GM12875 (cell line): ENCODE data around the gene ARNT2.

Source experiments
- H3K4me3 ChIP-seq: one replicate; pipeline ENCODE4 v1.5.1; 2011; ENCODE audit warnings: low read depth, low read length, control low read depth
- CTCF ChIP-seq: IDR thresholded peaks from 2 replicates; pipeline ENCODE4 v1.5.1; 2011; ENCODE audit warnings: low read depth, mild to moderate bottlenecking, control low read depth, inconsistent platforms, low read length, moderate library complexity, borderline replicate concordance; ENCODE audit not compliant: insufficient read depth

ARNT2 gene

DNA sequence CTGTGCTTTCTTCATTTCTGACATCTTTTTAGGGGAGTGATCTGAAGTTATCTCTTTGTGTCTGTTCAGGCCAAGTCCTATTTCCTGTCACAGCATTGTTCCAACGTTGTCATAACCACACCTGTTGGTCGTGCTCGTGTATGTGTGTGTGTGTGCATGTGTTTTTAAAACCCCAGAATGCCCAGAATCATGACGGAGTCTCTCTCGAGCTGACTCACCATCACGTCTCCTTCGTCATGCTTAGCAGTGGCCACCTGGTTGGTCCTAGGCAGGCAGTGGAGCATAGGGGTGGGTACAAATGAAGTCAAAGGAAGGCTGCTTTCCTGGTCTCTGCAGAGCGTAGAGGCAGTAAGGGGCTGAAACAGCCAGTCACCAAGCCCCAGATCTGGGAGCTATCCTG lies 164.1 kb downstream of the ARNT2 start:
- no peak overlapping the region for H3K4me3 ChIP-seq
- TF ChIP-seq CTCF, result no peak

DNA sequence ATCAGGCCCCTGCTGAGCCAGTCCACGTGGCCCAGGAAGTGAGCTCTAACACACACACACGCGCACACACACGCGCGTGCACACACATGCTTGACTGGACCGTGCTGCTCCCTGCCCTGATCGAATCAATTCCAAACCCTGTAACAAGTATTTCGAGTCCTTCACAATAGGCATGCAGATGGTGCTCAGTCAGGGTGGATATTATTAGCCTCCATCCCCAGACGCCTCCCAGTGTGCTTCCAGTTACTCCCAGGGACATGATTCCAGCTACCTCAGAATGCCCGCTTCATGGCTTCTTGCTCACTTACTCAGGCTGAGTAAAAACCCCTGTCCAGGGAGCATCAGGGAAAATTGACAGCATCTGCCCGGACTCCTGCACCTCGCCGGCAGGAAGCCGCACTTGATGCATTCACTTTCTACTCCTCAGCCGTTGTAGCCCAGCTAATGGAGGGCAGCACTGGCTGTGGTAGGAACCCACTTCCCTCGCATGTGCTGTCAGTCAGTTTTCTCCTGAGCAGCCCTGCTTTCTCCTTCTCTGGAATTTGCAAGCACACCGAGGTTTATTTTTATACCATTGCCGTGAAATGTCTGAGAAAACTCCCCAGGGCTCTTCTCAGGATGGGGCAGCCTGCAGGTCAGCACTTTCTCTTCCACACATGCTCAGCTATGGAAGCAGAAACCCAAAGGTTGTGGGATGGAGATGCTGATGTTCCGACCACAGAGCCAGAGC lies 164.9 kb downstream of the ARNT2 start:
- H3K4me3 ChIP-seq, result no peak overlapping the region
- no peak for TF ChIP-seq CTCF

GRCh38 chr15:80569656-80570055 lies 165.5 kb downstream of the ARNT2 start:
- no peak for TF ChIP-seq CTCF
- no peak overlapping the region for H3K4me3 ChIP-seq

DNA sequence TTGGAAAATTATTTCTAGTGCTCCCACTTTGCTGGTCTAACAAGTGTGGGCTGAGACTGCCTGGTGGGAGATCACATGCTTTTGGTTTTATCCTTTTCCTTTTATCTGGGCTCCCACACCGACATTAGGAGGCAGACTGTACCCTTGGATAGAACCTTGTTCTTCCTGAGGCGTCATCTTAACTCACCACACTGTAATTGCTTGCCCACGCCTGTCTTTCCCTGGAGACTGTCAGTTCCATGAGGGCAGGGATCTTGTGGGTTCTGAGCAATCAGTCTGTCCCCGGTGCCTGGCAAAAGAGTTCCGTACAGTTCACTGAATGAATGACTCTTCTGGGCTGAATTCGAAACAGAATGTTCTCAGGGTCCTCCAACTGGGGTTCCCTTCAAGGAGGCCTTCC lies 166.4 kb downstream of the ARNT2 start:
- H3K4me3 ChIP-seq, result no peak overlapping the region
- no peak for TF ChIP-seq CTCF

- no peak overlapping the region for H3K4me3 ChIP-seq
- TF ChIP-seq CTCF, result no peak
Measured at GRCh38 chr15:80572337-80572736, 168.2 kb downstream of the ARNT2 start.

DNA sequence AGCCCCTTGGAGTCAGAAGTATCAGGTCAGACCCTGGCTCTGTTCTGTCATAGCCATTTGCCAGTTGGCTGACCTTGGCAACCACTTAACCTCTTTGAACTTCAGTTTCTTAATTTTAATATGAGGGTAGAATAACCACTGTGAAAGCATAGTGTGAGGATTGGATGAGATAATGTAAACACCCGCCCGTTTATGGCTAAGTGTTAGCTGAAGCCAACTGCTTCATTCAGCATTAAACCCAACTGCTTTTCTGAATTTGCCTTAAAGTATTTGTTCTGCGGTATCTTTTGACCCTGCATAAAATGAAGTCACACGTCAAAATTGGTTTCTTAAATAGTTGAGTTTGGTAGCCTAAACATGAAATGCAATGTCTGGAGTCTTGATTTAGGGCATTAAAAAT lies 169.4 kb downstream of the ARNT2 start:
- no peak overlapping the region for H3K4me3 ChIP-seq
- no peak for TF ChIP-seq CTCF

DNA sequence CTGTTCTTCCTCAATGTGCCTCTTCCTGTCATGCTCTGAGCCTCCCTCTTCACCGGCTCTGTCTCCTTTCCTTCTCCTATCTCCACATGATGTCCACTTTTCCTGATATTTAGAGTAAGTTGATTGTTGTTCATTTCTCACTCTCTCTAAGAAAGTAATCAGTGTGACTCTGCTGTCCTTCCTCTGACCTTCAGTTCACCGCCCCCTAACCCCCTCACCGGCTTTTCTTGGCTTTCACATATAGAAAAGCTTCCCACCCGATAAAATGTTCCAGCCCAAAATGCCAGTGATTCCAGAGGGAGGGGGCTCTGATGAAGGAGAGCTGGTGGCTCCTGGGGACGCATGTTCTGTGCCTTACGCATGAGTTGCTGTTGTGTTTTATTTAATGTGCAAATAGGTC lies 170.4 kb downstream of the ARNT2 start:
- no peak overlapping the region for H3K4me3 ChIP-seq
- TF ChIP-seq CTCF, result no peak
